GM13977 (cell line): ENCODE measurements around the gene RET.
"Not testable (repeated sequence)": the region's sequence is repeated elsewhere in the genome, so short reads cannot be mapped to it uniquely, and the experiment has no call there.

Experiments
- DNase-seq: peaks from one replicate; pipeline ENCODE4 v3.0.0; 2012; ENCODE audit warnings: low spot score
- in situ Hi-C: fragments of 300-500 bp; cut with MboI; formaldehyde crosslinking; loops from one replicate; pipeline ENCODE4 v1.12.0; 2022; ENCODE audit warnings: low sequenced_read_pairs, low pct_unique_long_range_greater_than_20kb, mixed read lengths, inconsistent platforms; ENCODE audit not compliant: unreplicated experiment
- TF ChIP-seq, protein P1 (sequence below): IDR thresholded peaks from 2 replicates; pipeline ENCODE4 v1.5.1; 2012; ENCODE audit warnings: mild to moderate bottlenecking, control low read depth; ENCODE audit not compliant: insufficient read depth; ENCODE audit errors: extremely low read depth, missing control alignments

RET gene

DNA sequence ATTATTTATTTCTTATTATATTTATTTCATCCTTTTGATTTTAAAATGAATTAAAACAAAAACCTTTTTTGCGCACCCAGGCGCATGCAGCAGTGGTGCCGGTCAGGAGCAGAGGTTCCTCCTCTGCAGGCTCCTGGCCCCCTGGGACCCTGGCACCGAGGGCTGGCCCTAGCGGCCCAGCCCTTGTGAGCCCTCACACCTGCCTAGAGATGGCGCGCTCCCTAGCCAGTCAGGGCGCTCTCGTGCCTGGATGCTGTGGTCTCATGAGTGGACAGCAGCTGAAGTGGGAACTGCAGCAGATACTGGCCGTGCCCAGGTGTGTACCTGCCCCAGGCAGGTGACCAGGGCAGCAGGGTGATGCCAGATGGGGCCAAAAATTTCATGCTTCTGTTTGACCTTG lies 13.8 kb downstream of the RET start:
- in situ Hi-C loops = no loop called here
- no peak for DNase-seq
- TF ChIP-seq, protein P1, sequence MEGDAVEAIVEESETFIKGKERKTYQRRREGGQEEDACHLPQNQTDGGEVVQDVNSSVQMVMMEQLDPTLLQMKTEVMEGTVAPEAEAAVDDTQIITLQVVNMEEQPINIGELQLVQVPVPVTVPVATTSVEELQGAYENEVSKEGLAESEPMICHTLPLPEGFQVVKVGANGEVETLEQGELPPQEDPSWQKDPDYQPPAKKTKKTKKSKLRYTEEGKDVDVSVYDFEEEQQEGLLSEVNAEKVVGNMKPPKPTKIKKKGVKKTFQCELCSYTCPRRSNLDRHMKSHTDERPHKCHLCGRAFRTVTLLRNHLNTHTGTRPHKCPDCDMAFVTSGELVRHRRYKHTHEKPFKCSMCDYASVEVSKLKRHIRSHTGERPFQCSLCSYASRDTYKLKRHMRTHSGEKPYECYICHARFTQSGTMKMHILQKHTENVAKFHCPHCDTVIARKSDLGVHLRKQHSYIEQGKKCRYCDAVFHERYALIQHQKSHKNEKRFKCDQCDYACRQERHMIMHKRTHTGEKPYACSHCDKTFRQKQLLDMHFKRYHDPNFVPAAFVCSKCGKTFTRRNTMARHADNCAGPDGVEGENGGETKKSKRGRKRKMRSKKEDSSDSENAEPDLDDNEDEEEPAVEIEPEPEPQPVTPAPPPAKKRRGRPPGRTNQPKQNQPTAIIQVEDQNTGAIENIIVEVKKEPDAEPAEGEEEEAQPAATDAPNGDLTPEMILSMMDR = no peak

DNA sequence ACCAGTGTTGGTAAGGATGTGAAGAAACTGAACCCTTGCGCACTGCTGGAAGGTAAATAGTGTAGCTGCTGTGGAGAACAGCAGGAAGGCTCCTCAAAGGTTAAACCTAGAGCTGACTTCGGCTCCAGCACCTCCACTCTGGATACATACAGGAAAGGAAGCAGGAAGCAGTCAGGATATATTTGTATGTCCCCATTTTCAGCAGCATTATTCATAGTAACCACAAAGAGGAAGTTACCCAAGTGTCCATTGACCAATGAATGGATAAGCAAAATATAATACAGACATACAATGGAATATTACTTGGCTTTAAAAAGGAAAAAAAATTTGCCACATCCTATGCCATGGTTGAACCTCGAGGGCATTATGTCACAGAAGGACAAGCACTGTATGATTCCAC lies 15.0 kb downstream of the RET start:
- TF ChIP-seq, protein P1 = no peak
- DNase-seq = no peak
- in situ Hi-C loops = no loop called here

DNA sequence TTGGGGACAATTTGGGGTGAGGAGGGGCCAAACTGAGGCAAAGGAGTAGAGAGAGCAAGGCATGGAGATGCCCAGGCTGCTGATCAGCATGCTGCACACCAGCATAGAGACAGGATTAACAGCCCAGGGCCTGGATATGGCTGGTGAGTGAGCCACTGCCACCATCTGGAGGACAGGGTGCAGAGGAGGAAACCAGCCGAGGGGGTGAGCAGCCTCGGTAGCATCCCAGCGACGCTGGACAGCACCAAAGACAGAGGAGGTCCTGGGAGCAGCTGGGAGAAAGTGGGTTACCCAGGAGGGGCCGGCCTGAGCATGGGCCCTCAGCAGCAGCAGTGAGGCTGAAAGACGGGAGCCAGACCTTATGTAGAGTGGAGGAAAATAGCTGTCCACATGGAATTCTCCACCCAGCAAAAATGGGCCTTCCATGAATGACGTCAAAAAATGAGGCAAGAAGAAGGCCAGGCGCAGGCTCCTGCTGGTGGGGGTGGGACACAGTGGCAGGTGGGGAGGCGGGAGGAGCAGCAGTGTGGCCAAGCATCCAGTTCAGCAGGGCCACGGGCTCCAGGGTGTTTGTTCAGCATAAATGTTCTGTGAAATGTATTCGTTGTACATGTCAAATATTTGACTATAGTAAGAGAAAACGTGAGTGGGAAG lies 16.7 kb downstream of the RET start:
- TF ChIP-seq, protein P1 = no peak
- no peak for DNase-seq
- in situ Hi-C loops = no loop called here

DNA sequence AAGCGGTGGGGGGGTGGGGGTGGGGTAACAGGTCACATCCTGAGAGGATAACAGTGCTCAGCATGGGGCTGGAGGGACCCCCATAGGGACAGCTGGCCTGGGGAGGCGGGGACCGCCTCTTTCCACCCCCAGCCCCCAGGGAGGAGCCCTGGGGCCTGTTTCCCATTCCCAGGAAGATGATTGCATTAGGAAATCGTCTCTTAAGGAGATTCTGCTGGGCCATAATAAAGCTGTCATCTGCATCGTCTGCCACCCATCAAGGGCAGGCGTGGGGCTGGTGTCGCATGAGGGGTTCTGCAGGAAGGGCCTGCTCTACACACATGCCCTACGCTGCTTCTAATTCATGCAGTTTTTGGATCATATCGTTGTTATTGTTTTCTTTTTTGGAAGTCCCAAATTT lies 17.2 kb downstream of the RET start:
- TF ChIP-seq, protein P1 = no peak
- no peak for DNase-seq
- in situ Hi-C loops = no loop called here

DNA sequence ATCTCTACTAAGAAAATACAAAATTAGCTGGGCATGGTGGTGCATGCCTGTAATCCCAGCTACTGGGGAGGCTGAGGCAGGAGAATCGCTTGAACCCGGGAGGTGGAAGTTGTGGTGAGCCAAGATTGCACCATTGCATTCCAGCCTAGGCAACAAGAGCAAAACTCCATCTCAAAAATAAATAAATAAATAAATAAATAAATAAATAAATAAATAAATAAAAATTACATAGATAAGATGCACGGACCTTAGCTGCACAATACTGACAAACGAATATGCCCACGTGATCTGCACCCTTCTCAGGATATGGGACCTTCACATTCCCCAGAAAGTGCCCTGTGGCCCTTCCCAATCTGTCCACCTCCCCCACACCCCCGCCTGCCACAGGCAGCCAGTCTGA lies 22.5 kb downstream of the RET start:
- in situ Hi-C loops, DNase-seq: not testable (repeated sequence)

DNA sequence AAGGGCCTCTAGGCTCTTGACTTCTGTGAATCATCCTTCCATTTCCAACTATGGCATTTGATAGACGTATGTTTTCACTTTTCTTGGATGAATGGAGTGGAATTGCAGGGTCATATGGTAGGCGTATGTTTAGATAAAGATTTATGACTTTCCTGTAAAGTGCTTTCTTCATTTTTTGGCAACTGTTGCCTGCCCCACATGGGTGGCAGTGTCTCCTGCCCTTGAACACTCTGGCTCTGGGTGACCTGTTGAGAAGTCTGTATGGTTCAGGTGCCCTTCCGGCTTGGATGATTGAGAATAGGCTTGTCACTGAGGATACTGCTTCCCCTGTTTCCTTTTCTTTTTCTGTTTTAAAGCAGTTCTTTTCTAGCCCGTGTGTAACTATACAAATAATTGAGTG lies 23.1 kb downstream of the RET start:
- DNase-seq = no peak
- TF ChIP-seq, protein P1 = no peak
- in situ Hi-C loops = no loop called here

DNA sequence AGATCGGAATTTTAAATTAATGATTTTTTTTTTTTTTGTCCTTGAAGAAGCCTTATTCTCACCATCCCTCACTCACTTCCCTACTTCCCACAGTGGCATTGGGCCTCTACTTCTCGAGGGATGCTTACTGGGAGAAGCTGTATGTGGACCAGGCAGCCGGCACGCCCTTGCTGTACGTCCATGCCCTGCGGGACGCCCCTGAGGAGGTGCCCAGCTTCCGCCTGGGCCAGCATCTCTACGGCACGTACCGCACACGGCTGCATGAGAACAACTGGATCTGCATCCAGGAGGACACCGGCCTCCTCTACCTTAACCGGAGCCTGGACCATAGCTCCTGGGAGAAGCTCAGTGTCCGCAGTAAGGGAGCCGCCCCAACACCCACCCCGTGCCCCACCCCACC lies 23.5 kb downstream of the RET start:
- DNase-seq = no peak
- in situ Hi-C loops = no loop called here

More for the DNA sequence above, 23.5 kb downstream of the RET start:
- TF ChIP-seq, protein P1 = no peak
